Mammary epithelial cell (primary cell): Measurements from ENCODE around the gene INVS.
"Not testable (repeated sequence)": the region's sequence is repeated elsewhere in the genome, so short reads cannot be mapped to it uniquely, and the experiment has no call there.

Experiments used
- EZH2 ChIP-seq: IDR thresholded peaks from 2 replicates; pipeline ENCODE4 v1.6.1; 2012; ENCODE audit warnings: low read length, inconsistent platforms, borderline replicate concordance
- TF ChIP-seq, protein P1 (sequence below), 2 donors: IDR thresholded peaks in 1 of 2; conservative IDR thresholded peaks in 1 of 2; 2 replicates each; pipeline ENCODE4 v1.5.1; 2011 to 2012; ENCODE audit warnings: inconsistent platforms in 2 of 2, low read length in 2 of 2, mild to moderate bottlenecking in 2 of 2, control low read depth in 1 of 2, low read depth in 1 of 2; ENCODE audit not compliant: insufficient read depth in 1 of 2; ENCODE audit errors: extremely low read depth in 1 of 2

- TF ChIP-seq, protein P1, sequence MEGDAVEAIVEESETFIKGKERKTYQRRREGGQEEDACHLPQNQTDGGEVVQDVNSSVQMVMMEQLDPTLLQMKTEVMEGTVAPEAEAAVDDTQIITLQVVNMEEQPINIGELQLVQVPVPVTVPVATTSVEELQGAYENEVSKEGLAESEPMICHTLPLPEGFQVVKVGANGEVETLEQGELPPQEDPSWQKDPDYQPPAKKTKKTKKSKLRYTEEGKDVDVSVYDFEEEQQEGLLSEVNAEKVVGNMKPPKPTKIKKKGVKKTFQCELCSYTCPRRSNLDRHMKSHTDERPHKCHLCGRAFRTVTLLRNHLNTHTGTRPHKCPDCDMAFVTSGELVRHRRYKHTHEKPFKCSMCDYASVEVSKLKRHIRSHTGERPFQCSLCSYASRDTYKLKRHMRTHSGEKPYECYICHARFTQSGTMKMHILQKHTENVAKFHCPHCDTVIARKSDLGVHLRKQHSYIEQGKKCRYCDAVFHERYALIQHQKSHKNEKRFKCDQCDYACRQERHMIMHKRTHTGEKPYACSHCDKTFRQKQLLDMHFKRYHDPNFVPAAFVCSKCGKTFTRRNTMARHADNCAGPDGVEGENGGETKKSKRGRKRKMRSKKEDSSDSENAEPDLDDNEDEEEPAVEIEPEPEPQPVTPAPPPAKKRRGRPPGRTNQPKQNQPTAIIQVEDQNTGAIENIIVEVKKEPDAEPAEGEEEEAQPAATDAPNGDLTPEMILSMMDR (conservative IDR thresholded peaks at IDR 0.05 in 1 of 2, IDR thresholded peaks at IDR 0.05 in 1 of 2; ENCODE audit: extremely low read depth in 1 of 2, insufficient read depth in 1 of 2, low read depth in 1 of 2, low read length in 2 of 2), result not testable (repeated sequence)
- TF ChIP-seq EZH2, result not testable (repeated sequence)
Observed at GRCh38 chr9:100338736-100339135, 239.7 kb downstream of the INVS start.
